ENCODE measurements around the gene PLXNB3.

The PLXNB3 gene

DNA sequence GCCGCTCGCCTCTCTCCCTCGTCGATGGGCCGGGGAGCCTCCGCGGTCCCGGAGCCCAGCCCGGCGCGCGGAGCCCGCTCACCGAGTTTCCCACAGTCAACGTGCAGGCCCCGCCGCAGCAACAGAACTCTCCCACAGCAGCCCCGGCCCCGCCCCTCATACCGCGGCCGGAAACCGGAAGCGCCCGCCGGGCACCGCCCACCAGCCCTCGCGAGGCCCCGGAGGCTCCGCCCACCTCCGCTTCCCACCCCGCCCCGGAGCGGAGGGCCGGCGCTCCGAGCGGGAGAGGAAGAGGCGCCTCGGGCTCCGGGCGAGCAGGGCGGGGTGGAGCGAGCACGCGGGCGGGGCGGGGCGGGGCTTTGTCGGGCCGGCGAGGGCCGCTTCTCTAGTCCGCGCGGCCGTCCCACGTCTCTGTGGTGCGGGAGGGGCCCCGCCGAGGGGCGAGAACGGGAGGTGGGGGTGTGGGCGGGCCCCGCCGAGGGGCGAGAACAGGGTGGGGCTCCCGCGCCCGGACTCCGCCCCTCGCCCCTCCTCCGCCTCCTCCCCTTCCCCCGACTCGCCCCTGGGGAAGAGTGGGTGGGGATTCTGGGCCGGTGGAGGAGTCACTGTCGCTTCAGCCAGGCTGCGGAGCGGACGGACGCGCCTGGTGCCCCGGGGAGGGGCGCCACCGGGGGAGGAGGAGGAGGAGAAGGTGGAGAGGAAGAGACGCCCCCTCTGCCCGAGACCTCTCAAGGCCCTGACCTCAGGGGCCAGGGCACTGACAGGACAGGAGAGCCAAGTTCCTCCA is 39.6 kb upstream of the PLXNB3 start, which contains the start of the genes ABCD1 and BCAP31:
TSS of gene ABCD1 (plus strand) at position 605 of the 787 bp plus-strand sequence. CDS start 411 bp downstream, outside the sequence.
TSS of gene BCAP31 (minus strand) at position 136 of the 787 bp plus-strand sequence. CDS start 1,143 bp downstream, outside the sequence.
- no peak for TF ChIP-seq Cebpa-rat (IDR thresholded peaks at IDR 0.05)
- peaks cover 50 to 64% (median 55%) of the 10 kb centered on the region in 10 experiments for H3K4me1 ChIP-seq
- peak within 1 kb of the TSS; percentile 65 to 79 (median 76) for H3K4me3 ChIP-seq
- peak within 1 kb of the TSS; percentile 84 to 94 (median 91) for H3K9ac ChIP-seq
- H3K9me3 ChIP-seq (replicated peaks in 1 of 11) = peaks cover 12 to 67% (median 41%) of the 10 kb centered on the region in 11 experiments; a peak in 21 of 22 replicates
- H3K27me3 ChIP-seq = peaks cover 23 to 57% (median 39%) of the 10 kb centered on the region in 11 experiments
- H3K27ac ChIP-seq = peak within 1 kb of the TSS; percentile 92 to 99 (median 97)
- peaks cover 12 to 69% (median 46%) of the 10 kb centered on the region in 11 experiments; a peak in 19 of 22 replicates for H4K20me1 ChIP-seq
- peak within 1 kb of the TSS; percentile 86 to 95 (median 89) for H3K4me2 ChIP-seq
- H3K36me3 ChIP-seq = peaks cover 19 to 41% (median 32%) of the 10 kb centered on the region in 11 experiments

GRCh38 chrX:153725039-153725831 is 38.8 kb upstream of the PLXNB3 start:
- Histone ChIP-seq H3K27me3 (peaks cover 15 to 56% (median 32%) of the 10 kb centered on the region in 11 experiments), H3K36me3 (peaks cover 16 to 41% (median 32%) of the 10 kb centered on the region in 11 experiments), H3K4me2 (peak overlapping the region; percentile 83 to 95 (median 89)), H3K9ac (peak overlapping the region; percentile 84 to 94 (median 91)), H3K4me1 (peaks cover 52 to 65% (median 58%) of the 10 kb centered on the region in 10 experiments), H3K4me3 (peak overlapping the region; percentile 55 to 74 (median 66)), H3K27ac (peak overlapping the region; percentile 92 to 99 (median 97)), H4K20me1 (peaks cover 13 to 61% (median 39%) of the 10 kb centered on the region in 11 experiments; a peak in 19 of 22 replicates), H3K9me3 (replicated peaks in 1 of 11) (peaks cover 14 to 74% (median 43%) of the 10 kb centered on the region in 11 experiments; a peak in 21 of 22 replicates)
- no peak for TF ChIP-seq Cebpa-rat (IDR thresholded peaks at IDR 0.05)

DNA sequence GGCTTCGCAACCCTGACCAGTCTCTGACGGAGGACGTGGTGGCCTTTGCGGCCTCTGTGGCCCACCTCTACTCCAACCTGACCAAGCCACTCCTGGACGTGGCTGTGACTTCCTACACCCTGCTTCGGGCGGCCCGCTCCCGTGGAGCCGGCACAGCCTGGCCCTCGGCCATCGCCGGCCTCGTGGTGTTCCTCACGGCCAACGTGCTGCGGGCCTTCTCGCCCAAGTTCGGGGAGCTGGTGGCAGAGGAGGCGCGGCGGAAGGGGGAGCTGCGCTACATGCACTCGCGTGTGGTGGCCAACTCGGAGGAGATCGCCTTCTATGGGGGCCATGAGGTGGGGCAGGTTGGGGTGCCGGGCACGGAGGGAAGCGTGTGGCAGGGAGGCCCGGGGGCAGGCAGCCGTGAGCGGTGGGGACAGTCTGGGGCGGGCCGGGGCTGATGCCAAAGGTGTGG is 38.2 kb upstream of the PLXNB3 start:
- peak overlapping the region; percentile 84 to 94 (median 91) for H3K9ac ChIP-seq
- H3K27ac ChIP-seq = peak overlapping the region; percentile 92 to 99 (median 97)
- peak overlapping the region; percentile 55 to 74 (median 66) for H3K4me3 ChIP-seq
- peak overlapping the region; percentile 83 to 95 (median 89) for H3K4me2 ChIP-seq
- H3K4me1 ChIP-seq = peaks cover 54 to 66% (median 58%) of the 10 kb centered on the region in 10 experiments
- H3K9me3 ChIP-seq (replicated peaks in 1 of 11) = peaks cover 18 to 80% (median 49%) of the 10 kb centered on the region in 11 experiments; a peak in 21 of 22 replicates
- peaks cover 13 to 55% (median 33%) of the 10 kb centered on the region in 11 experiments; a peak in 19 of 22 replicates for H4K20me1 ChIP-seq
- H3K36me3 ChIP-seq = peaks cover 16 to 41% (median 30%) of the 10 kb centered on the region in 11 experiments
- H3K27me3 ChIP-seq = peaks cover 9 to 50% (median 29%) of the 10 kb centered on the region in 11 experiments; a peak in 21 of 22 replicates
- TF ChIP-seq Cebpa-rat (IDR thresholded peaks at IDR 0.05) = no peak

DNA sequence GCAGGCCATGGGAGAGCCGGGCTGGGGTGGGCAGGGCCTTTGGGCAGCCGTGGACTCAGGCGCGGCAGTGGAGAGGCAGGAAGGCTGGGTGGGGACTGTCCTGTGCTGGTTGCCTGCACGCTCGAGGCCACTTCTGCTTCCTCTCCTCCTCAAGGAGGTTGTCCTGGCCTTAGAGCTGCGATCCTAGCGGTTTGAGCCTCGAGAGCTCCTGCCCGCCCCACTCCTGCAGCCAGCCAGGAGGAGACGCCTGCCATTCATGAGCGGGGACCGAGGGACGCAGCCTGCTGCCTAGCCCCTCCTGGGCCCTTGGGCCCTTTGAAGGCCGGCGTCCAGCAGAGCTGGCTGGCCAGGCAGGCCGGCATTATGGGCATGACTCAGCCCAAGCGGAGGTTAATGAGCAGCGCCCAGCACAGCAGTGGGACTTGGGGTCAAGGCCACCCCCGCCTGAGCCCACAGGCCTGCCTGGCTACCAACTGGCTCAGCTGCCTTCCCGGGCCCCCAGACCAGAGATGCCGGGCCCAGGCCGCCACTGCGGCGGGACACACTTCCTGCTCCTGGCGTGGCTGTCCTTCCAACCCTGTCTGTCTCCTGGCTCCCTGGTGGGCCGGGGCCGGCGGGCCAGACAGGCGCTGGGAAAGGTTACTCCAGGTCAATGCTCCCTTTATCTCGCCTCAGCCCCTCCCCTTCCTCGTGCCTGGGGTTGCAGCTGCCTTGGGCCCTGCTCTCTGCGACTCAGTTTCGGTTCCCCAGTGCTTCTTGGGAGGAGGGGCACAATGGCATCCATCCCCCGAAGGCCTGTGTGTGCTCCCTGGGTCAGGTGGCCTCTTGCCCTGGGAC is 37.5 kb upstream of the PLXNB3 start:
- H3K36me3 ChIP-seq = peaks cover 18 to 41% (median 28%) of the 10 kb centered on the region in 11 experiments
- TF ChIP-seq Cebpa-rat (IDR thresholded peaks at IDR 0.05) = no peak
- peak overlapping the region; percentile 84 to 94 (median 91) for H3K9ac ChIP-seq
- H4K20me1 ChIP-seq = peaks cover 13 to 49% (median 27%) of the 10 kb centered on the region in 11 experiments; a peak in 19 of 22 replicates
- H3K4me3 ChIP-seq = peak overlapping the region; percentile 55 to 74 (median 66)
- H3K27me3 ChIP-seq = peaks cover 8 to 50% (median 32%) of the 10 kb centered on the region in 11 experiments; a peak in 21 of 22 replicates
- H3K9me3 ChIP-seq (replicated peaks in 1 of 11) = peaks cover 24 to 87% (median 56%) of the 10 kb centered on the region in 11 experiments; a peak in 21 of 22 replicates
- H3K4me1 ChIP-seq = peaks cover 54 to 71% (median 60%) of the 10 kb centered on the region in 10 experiments
- peak overlapping the region; percentile 83 to 95 (median 89) for H3K4me2 ChIP-seq
- H3K27ac ChIP-seq = peak overlapping the region; percentile 92 to 99 (median 97)

DNA sequence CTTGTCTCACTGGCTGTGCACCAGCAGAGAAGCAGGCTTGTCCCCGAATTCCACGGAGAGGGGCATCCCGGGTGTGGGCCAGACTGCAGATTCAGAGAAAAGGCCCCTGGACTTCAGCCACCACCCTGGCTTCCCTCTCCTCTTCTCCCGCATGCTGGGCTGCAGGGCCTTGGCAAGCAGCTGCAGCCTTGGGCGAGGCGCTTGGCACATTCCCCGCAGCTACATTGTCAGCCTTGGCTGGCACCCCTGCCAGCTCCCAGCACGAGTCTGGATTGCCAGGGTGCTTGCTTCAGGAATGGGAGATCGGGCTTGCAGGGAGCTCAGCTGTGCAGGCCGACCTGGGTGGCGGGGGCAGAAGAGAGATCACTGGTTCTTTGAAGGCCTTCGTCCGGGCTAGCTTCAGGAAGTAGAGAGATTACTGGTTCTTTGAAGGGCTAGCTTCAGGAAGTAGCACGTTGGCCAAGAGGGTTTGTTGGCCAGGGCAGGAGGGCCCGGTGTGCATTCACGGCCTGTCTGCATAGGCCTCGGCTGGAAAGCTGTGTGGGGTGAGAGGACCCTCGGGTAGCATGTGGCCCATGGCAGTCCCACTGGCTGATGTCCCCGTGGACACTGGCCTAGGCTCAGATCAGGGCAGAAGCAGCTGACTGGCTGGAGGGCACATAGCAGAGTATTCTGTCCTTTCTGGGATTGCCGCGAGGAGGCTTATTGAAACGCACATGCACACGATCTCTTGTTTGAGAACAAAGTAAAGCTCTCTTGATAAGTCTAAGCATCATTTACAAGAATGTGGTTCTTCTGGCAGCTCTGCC is 36.7 kb upstream of the PLXNB3 start:
- Histone ChIP-seq H3K4me2 (peak overlapping the region; percentile 83 to 95 (median 89)), H3K9ac (peak overlapping the region; percentile 74 to 94 (median 91))
- TF ChIP-seq Cebpa-rat (IDR thresholded peaks at IDR 0.05) = no peak

GRCh38 chrX:153728095-153728494 is 36.0 kb upstream of the PLXNB3 start:
- TF ChIP-seq Cebpa-rat (IDR thresholded peaks at IDR 0.05) = no peak
- Histone ChIP-seq H3K9ac (peak overlapping the region; percentile 74 to 94 (median 91)), H3K4me2 (peak overlapping the region; percentile 83 to 95 (median 89)), H3K36me3 (peaks cover 18 to 37% (median 26%) of the 10 kb centered on the region in 11 experiments), H3K9me3 (replicated peaks in 1 of 11) (peaks cover 34 to 97% (median 67%) of the 10 kb centered on the region in 11 experiments), H3K27me3 (peaks cover 0 to 45% (median 21%) of the 10 kb centered on the region in 11 experiments; a peak in 15 of 22 replicates), H3K4me1 (peaks cover 45 to 77% (median 64%) of the 10 kb centered on the region in 10 experiments), H3K4me3 (peak overlapping the region in 8 of 10 experiments; percentile 19 to 74 (median 56); a peak in 7 of 20 replicates), H4K20me1 (peaks cover 4 to 44% (median 16%) of the 10 kb centered on the region in 11 experiments; a peak in 18 of 22 replicates), H3K27ac (peak overlapping the region; percentile 92 to 99 (median 97); a peak in 21 of 22 replicates)

More for the DNA sequence above, 36.7 kb upstream of the PLXNB3 start:
- peaks cover 18 to 39% (median 26%) of the 10 kb centered on the region in 11 experiments for H3K36me3 ChIP-seq
- peaks cover 32 to 95% (median 64%) of the 10 kb centered on the region in 11 experiments for H3K9me3 ChIP-seq (replicated peaks in 1 of 11)
- peak overlapping the region; percentile 92 to 99 (median 97); a peak in 21 of 22 replicates for H3K27ac ChIP-seq
- H3K4me1 ChIP-seq = peaks cover 48 to 73% (median 59%) of the 10 kb centered on the region in 10 experiments
- H3K27me3 ChIP-seq = peaks cover 0 to 50% (median 24%) of the 10 kb centered on the region in 11 experiments; a peak in 18 of 22 replicates
- H4K20me1 ChIP-seq = peaks cover 9 to 40% (median 20%) of the 10 kb centered on the region in 11 experiments; a peak in 19 of 22 replicates
- peak overlapping the region; percentile 22 to 74 (median 56); a peak in 16 of 20 replicates for H3K4me3 ChIP-seq
